Ovary (tissue), 9 donors: ENCODE data around the gene CEP55. TPM values are rescaled to one million over a fixed set of nuclear protein-coding genes. Genes with fewer than 3 reads are reported as not detected.

ENCODE experiments used
- DNase-seq, 5 donors: peaks; one replicate each; pipeline ENCODE4 v3.0.0-alpha.2; 2019 to 2020
- H3K27ac ChIP-seq, 2 donors: fragments of 200-600 bp; one replicate each; pipeline versions ENCODE4 v1.5.1 to v1.8.0; 2019 to 2022
- H3K27me3 ChIP-seq: fragments of 200-600 bp; one replicate; pipeline ENCODE4 v1.8.0; 2022
- H3K36me3 ChIP-seq: fragments of 200-600 bp; sonication (generic); one replicate; pipeline ENCODE4 v1.5.1; 2019
- H3K4me1 ChIP-seq: one replicate; pipeline ENCODE4 v1.8.1; 2013; ENCODE audit warnings: mild to moderate bottlenecking, moderate library complexity; ENCODE audit not compliant: insufficient read depth
- H3K4me3 ChIP-seq: fragments of 200-600 bp; sonication (generic); one replicate; pipeline ENCODE4 v1.5.1; 2017
- H3K9me3 ChIP-seq, 2 donors: fragments of 200-600 bp in 1 of 2; sonication (generic) in 1 of 2; one replicate each; pipeline versions ENCODE4 v1.5.1 to v1.8.1; 2013 to 2019; ENCODE audit warnings: mild to moderate bottlenecking in 1 of 2, moderate library complexity in 1 of 2
- EP300 ChIP-seq: sonication (generic); formaldehyde crosslinking; IDR thresholded peaks from one replicate; pipeline ENCODE4 v1.6.1; 2017; ENCODE audit warnings: antibody characterized with exemption
- POLR2A ChIP-seq: fragments of 450-650 bp; IDR thresholded peaks from one replicate; pipeline ENCODE4 v1.6.1; 2017; ENCODE audit warnings: antibody characterized with exemption, mild to moderate bottlenecking, moderate library complexity
- WGBS, 3 donors: extraction: QIAGEN DNeasy Blood & Tissue Kit in 1 of 3; methylation state at CpG; one replicate each; pipeline versions ENCODE4 v1.1.5 to v1.1.7; 2013 to 2017; 5-methylcytosine and 5-hydroxymethylcytosine counted together
- intact Hi-C, 4 donors: fragments of 100-400 bp; cut with DNase I; formaldehyde crosslinking; loops; one replicate each; pipeline versions ENCODE4 v1.11.0 to v1.15.1; 2022 to 2023
- polyA plus RNA-seq, 2 donors: library from polyadenylated mRNA; stranded (reverse); fragments of 200-250 nt in 1 of 2; fragments of 350-450 nt in 1 of 2; fragmentation: Illumina TruSeq in 1 of 2; extraction: RNeasy Lipid Tissue Mini Kit (QIAGEN cat#74804) in 1 of 2; gene quantifications; one replicate each; pipeline ENCODE4 v1.2.3, GENCODE V29; 2013 to 2014
- total RNA-seq, 7 donors: library from RNA; depleted of rRNA in 2 of 7; stranded (reverse); fragments of >200 nt in 2 of 7; fragmentation: NEBNext Ultra II Directional in 3 of 7; extraction: Animal tissue kit (Norgen Biotek cat#: 25700) in 3 of 7; gene quantifications; one replicate each; pipeline versions ENCODE4 v1.1.0 to v1.2.4, GENCODE V29; 2016 to 2023
- TF ChIP-seq, protein P1 (sequence below), 3 donors: fragments of 450-650 bp in 2 of 3; fragments of 200-600 bp in 1 of 3; IDR thresholded peaks; one replicate each; pipeline versions ENCODE4 v1.5.1 to v1.8.0; 2016 to 2022; ENCODE audit warnings: antibody characterized with exemption in 3 of 3, mild to moderate bottlenecking in 1 of 3
- donor health status: DM: no; HTN: no; CAD: no; lungs with moderate emphysema.
- donor health status: DM: no; HTN: no; CAD: no.
- donor health status: Bipolar disorder and iron deficiency.
- donor health status: DM: yes; HTN: yes; CAD: no.
- donor health status: DM: no; HTN: no; CAD: no.
- donor health status: DM: yes; HTN: yes; CAD: no.

Gene CEP55
- total and polyA plus RNA-seq, 9 donors: 0.12 to 2.0 (median 0.33) TPM; not detected in 2

GRCh38 chr10:93458821-93459257 is 37.6 kb upstream of the CEP55 start:
- Histone ChIP-seq H3K9me3 (no peaks in the 10 kb centered on the region), H3K4me3 (no peak overlapping the region), H3K36me3 (no peaks in the 10 kb centered on the region), H3K27me3 (no peaks in the 10 kb centered on the region), H3K27ac (peak overlapping the region; percentile 7 to 43), H3K4me1 (peaks cover 9% of the 10 kb centered on the region)
- peak; percentile 64 to 77 (median 72) for DNase-seq
- 6 to 11% (median 10%) methylated on average over 6 of the region's 6 CpGs for WGBS, 3 donors
- TF ChIP-seq POLR2A: no peak
- TF ChIP-seq, protein P1, sequence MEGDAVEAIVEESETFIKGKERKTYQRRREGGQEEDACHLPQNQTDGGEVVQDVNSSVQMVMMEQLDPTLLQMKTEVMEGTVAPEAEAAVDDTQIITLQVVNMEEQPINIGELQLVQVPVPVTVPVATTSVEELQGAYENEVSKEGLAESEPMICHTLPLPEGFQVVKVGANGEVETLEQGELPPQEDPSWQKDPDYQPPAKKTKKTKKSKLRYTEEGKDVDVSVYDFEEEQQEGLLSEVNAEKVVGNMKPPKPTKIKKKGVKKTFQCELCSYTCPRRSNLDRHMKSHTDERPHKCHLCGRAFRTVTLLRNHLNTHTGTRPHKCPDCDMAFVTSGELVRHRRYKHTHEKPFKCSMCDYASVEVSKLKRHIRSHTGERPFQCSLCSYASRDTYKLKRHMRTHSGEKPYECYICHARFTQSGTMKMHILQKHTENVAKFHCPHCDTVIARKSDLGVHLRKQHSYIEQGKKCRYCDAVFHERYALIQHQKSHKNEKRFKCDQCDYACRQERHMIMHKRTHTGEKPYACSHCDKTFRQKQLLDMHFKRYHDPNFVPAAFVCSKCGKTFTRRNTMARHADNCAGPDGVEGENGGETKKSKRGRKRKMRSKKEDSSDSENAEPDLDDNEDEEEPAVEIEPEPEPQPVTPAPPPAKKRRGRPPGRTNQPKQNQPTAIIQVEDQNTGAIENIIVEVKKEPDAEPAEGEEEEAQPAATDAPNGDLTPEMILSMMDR (IDR thresholded peaks at IDR 0.05): no peak
- no peak for TF ChIP-seq EP300
- intact Hi-C loops: no loop called here

DNA sequence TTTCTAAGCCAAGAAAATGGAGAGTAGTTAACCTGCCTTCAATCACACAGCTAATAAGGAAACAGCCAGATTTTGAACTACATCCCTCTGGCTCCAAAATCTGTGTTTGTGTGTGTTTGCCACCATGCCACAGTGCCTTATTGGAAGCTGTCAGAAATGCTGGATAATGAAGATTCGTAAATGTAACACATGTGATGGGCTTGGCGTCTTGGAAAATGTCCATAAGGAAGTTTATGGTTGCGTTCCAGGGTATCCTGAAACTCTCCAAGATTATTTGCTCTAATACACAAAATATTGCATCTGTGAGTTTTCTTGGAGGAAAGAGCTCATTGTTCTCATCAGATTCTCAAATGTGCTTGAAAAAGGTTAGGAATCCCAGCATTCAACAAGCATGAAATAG is 36.9 kb upstream of the CEP55 start:
- no peak overlapping the region for H3K4me3 ChIP-seq
- peak overlapping the region; percentile 7 to 43 for H3K27ac ChIP-seq
- DNase-seq: no peak
- no peaks in the 10 kb centered on the region for H3K27me3 ChIP-seq
- H3K9me3 ChIP-seq: no peaks in the 10 kb centered on the region
- H3K4me1 ChIP-seq: peaks cover 11% of the 10 kb centered on the region
- no peaks in the 10 kb centered on the region for H3K36me3 ChIP-seq
- intact Hi-C loops: no loop called here
- 50 to 86% (median 77%) methylated on average over 3 of the region's 3 CpGs for WGBS, 3 donors
- TF ChIP-seq EP300: no peak
- TF ChIP-seq, protein P1 (IDR thresholded peaks at IDR 0.05): no peak
- TF ChIP-seq POLR2A: no peak

DNA sequence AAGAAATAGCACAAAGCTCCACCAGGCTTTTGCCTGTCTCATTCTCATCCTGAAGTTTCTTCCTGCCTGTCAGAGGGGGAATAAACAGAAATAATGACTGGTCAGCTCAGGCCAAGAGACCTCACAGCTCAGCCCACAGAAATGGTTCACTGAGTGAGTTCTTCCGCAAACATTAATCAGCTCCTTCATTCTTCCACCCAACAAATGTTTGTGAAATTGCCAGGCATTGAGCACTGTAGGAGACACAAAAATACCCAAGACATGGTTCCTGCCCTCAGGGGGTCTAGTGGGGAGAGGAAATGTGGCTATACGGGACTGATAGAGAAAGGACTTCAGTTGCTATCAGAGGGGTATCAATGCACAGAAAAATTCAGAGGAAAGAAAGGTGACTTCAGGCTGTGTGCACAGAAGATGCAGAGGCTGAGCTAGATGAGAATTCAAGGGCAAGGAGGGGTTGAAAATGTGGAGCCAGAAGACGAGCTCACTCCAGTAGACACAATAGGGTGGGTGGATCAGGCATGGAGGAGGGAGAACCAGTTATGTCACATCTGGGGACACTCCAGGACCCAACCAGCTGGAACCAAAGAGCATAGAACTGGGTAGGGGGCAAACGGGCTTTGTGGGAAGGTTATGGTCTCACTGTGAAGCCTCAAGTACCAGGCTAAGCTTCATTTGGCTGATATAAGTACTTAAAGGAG is 35.2 kb upstream of the CEP55 start:
- intact Hi-C loops: no loop called here
- no peaks in the 10 kb centered on the region for H3K9me3 ChIP-seq
- peaks cover 11% of the 10 kb centered on the region for H3K4me1 ChIP-seq
- H3K36me3 ChIP-seq: no peaks in the 10 kb centered on the region
- no peaks in the 10 kb centered on the region for H3K27me3 ChIP-seq
- DNase-seq: no peak
- TF ChIP-seq POLR2A: no peak
- TF ChIP-seq EP300: no peak
- TF ChIP-seq, protein P1 (IDR thresholded peaks at IDR 0.05): no peak
- 55 to 65% (median 59%) methylated on average over 4 of the region's 4 CpGs for WGBS, 3 donors
- H3K4me3 ChIP-seq: no peak overlapping the region
- H3K27ac ChIP-seq: no peak overlapping the region

GRCh38 chr10:93461807-93462178 is 34.6 kb upstream of the CEP55 start:
- Histone ChIP-seq H3K4me3 (no peak overlapping the region), H3K27ac (no peak overlapping the region), H3K9me3 (no peaks in the 10 kb centered on the region), H3K36me3 (no peaks in the 10 kb centered on the region), H3K27me3 (no peaks in the 10 kb centered on the region), H3K4me1 (peaks cover 14% of the 10 kb centered on the region)
- no peak for TF ChIP-seq EP300
- TF ChIP-seq, protein P1 (IDR thresholded peaks at IDR 0.05): no peak
- TF ChIP-seq POLR2A: no peak
- 93 to 100% (median 98%) methylated on average over 1 of the region's 1 CpG for WGBS, 3 donors
- intact Hi-C loops: no loop called here
- DNase-seq: no peak
